OCI-LY7 (cell line): ENCODE data around the gene SLC25A42. TPM values are rescaled to one million over a fixed set of nuclear protein-coding genes. Genes with fewer than 3 reads are reported as not detected.
A peak's percentile ranks its signal among the peaks of the same experiment; 100 is the strongest.

Experiments
- BruUV-seq: library from RNA; stranded (reverse); fragments of 400-500 nt; replicated peaks from 2 replicates; lab custom pipeline; 2021; lab: Mats Ljungman, UMichigan
- CTCF ChIA-PET: fragments of 300-600 bp; sonication (Branson Sonifier 250); formaldehyde crosslinking; loops from one replicate; lab custom pipeline; 2022; ENCODE audit warnings: antibody characterized with exemption; ENCODE audit not compliant: unreplicated experiment; lab: Charles Lee
- POLR2A ChIA-PET: fragments of 300-600 bp; sonication (Branson Sonifier 250); formaldehyde crosslinking; loops from one replicate; lab custom pipeline; 2022; ENCODE audit warnings: antibody characterized with exemption; lab: Charles Lee
- DNase-seq: peaks from one replicate; pipeline ENCODE4 v3.0.0-alpha.2; 2015; ENCODE audit warnings: low spot score
- H2AFZ ChIP-seq: fragments of 200-600 bp; sonication (generic), shearing (Covaris generic); 2 replicates; pipeline ENCODE4 v1.6.1; 2014; ENCODE audit warnings: mild to moderate bottlenecking, antibody characterized with exemption, low read length, moderate library complexity
- H3K27ac ChIP-seq: fragments of 200-600 bp; sonication (generic); 2 replicates; pipeline ENCODE4 v1.5.1; 2014; ENCODE audit warnings: mixed run types, low read depth, mild to moderate bottlenecking, moderate library complexity, low read length, inconsistent platforms; ENCODE audit not compliant: poor library complexity, severe bottlenecking
- H3K36me3 ChIP-seq: fragments of 200-600 bp; sonication (generic); 2 replicates; pipeline ENCODE4 v1.6.1; 2014; ENCODE audit warnings: mild to moderate bottlenecking, antibody characterized with exemption, low read length, moderate library complexity, mixed read lengths; ENCODE audit not compliant: insufficient read depth
- H3K4me1 ChIP-seq: fragments of 200-600 bp; sonication (generic); 2 replicates; pipeline ENCODE4 v1.5.1; 2014; ENCODE audit warnings: mild to moderate bottlenecking, low read length; ENCODE audit not compliant: insufficient read depth, poor library complexity, severe bottlenecking
- H3K4me2 ChIP-seq: fragments of 200-600 bp; sonication (generic); 2 replicates; pipeline ENCODE4 v1.6.1; 2014; ENCODE audit warnings: mild to moderate bottlenecking, low read length
- H3K4me3 ChIP-seq: fragments of 200-600 bp; sonication (generic); 2 replicates; pipeline ENCODE4 v1.5.1; 2014; ENCODE audit warnings: mild to moderate bottlenecking, low read depth, low read length; ENCODE audit not compliant: poor library complexity, severe bottlenecking
- H3K79me2 ChIP-seq: fragments of 200-600 bp; sonication (generic); 2 replicates; pipeline ENCODE4 v1.6.1; 2016; ENCODE audit warnings: low read depth, mild to moderate bottlenecking, low read length, moderate library complexity, mixed read lengths; ENCODE audit not compliant: insufficient read depth
- H3K9me2 ChIP-seq: fragments of 200-600 bp; sonication (generic); 2 replicates; pipeline ENCODE4 v1.6.1; 2016; ENCODE audit warnings: mild to moderate bottlenecking, low read length, mixed read lengths; ENCODE audit not compliant: insufficient read depth
- H3K9me3 ChIP-seq: fragments of 200-600 bp; sonication (generic); 2 replicates; pipeline ENCODE4 v1.6.1; 2014; ENCODE audit warnings: mild to moderate bottlenecking, mixed run types, low read length, mixed read lengths
- H4K20me1 ChIP-seq: fragments of 200-600 bp; sonication (generic); 2 replicates; pipeline ENCODE4 v1.6.1; 2014; ENCODE audit warnings: mild to moderate bottlenecking, antibody characterized with exemption, low read length, moderate library complexity, mixed read lengths; ENCODE audit not compliant: insufficient read depth
- EZH2phosphoT487 ChIP-seq: fragments of 200-600 bp; sonication (generic); IDR thresholded peaks from 2 replicates; pipeline ENCODE4 v1.6.1; 2018; ENCODE audit warnings: low read depth, borderline replicate concordance, mild to moderate bottlenecking, mixed run types, antibody characterized with exemption, low read length, moderate library complexity, mixed read lengths
- intact Hi-C: fragments of 100-400 bp; cut with micrococcal nuclease; formaldehyde crosslinking; loops from one replicate; pipeline ENCODE4 v1.10.0; 2022; ENCODE audit not compliant: unreplicated experiment
- total RNA-seq, 2 experiments: library from RNA; depleted of rRNA in 1 of 2; stranded (reverse); fragments of >200 nt in 1 of 2; shearing (Covaris generic) in 1 of 2; gene quantifications; 2 replicates each; pipeline ENCODE4 v1.2.3, GENCODE V29; 2014 to 2022
- TF ChIP-seq, protein P1 (sequence below): fragments of 200-600 bp; sonication (generic); conservative IDR thresholded peaks from 2 replicates; pipeline ENCODE4 v1.5.1; 2014; ENCODE audit warnings: mild to moderate bottlenecking, antibody characterized with exemption, low read length, moderate library complexity, mixed read lengths

The SLC25A42 gene
- total RNA-seq, 2 experiments from 2014 or later, result 13.8 to 23.4 TPM

DNA sequence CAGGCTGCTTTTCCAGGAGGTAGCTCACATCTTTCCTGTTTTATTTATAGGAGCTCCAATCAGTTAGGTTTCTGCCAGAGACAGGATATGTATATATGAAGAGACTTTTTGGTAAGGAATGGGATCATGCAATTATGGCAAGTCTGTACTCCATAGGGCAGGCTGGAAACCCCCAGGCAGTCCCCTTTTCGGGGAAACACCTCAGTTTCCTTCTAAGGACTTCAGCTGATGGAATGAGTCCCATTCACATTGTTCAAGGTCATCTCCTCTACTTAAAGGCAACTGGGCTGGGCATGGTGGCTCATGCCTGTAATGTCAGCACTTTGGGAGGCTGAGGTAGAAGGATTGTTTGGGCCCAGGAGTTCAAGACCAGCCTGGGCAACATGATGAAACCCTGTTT lies 10.9 kb upstream of the SLC25A42 start:
- no peak overlapping the region for H3K4me3 ChIP-seq
- intact Hi-C loops, result loop anchor here (1.0 kb wide), 2 partner anchors 86 to 122 kb away; no protein-coding TSS in a partner anchor
- peaks cover 93% of the 10 kb centered on the region for H3K36me3 ChIP-seq

DNA sequence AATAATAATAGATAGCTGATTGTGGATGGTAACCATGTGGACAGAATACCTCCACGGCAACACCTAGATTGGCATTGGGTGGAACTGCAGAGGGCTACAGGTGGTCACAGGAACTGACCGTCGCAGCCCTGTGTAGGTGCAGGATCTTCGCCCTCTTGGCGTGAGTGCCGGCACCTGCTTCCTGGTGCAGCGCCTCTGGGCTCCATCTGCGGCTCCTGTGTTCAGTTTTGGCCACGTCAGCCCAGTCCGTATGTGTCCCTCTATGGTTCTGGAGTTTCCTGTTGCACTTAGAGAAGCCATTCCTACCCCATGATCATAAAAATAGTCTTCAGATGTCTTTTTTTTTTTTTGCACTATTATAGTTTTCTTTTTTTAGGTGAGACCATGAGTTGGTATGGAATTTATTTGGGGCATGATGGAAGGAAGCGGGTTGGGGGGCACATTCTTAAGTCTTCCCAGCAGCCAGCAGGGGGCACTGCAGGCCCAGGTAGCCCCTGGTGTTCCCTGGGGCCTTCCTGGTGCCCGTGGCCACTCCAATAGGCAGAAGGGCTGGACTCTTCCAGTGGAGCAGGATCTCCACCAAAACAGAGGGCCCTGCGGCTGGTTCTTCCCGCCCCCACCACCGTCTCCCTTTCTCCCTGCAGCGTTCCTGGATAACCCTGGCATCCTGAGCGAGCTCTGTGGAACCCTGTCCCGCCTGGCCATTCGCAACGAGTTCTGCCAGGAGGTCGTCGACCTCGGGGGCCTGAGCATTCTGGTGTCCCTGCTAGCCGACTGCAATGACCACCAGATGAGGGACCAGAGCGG lies 10.1 kb upstream of the SLC25A42 start:
- BruUV-seq, result no TSS peak
- intact Hi-C loops, result loop anchor here (1.0 kb wide), 2 partner anchors 86 to 122 kb away; no protein-coding TSS in a partner anchor
- H3K36me3 ChIP-seq, result peaks cover 94% of the 10 kb centered on the region

More for the DNA sequence above, 10.9 kb upstream of the SLC25A42 start:
- POLR2A ChIA-PET, result interaction anchor here (0.6 kb wide), 1 partner anchor 105 kb away, joined by 3 read pairs; no protein-coding TSS in a partner anchor
- no peaks in the 10 kb centered on the region for H3K9me2 ChIP-seq
- no TSS peak for BruUV-seq
- no peak for DNase-seq
- no peaks in the 10 kb centered on the region for H3K9me3 ChIP-seq
- no peak overlapping the region for H3K4me2 ChIP-seq
- TF ChIP-seq EZH2phosphoT487, result no peak
- TF ChIP-seq, protein P1, sequence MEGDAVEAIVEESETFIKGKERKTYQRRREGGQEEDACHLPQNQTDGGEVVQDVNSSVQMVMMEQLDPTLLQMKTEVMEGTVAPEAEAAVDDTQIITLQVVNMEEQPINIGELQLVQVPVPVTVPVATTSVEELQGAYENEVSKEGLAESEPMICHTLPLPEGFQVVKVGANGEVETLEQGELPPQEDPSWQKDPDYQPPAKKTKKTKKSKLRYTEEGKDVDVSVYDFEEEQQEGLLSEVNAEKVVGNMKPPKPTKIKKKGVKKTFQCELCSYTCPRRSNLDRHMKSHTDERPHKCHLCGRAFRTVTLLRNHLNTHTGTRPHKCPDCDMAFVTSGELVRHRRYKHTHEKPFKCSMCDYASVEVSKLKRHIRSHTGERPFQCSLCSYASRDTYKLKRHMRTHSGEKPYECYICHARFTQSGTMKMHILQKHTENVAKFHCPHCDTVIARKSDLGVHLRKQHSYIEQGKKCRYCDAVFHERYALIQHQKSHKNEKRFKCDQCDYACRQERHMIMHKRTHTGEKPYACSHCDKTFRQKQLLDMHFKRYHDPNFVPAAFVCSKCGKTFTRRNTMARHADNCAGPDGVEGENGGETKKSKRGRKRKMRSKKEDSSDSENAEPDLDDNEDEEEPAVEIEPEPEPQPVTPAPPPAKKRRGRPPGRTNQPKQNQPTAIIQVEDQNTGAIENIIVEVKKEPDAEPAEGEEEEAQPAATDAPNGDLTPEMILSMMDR, result no peak
- H3K27ac ChIP-seq, result no peak overlapping the region
- CTCF ChIA-PET, result no interaction called here
- no peaks in the 10 kb centered on the region for H3K4me1 ChIP-seq
- H4K20me1 ChIP-seq, result no peaks in the 10 kb centered on the region
- H3K79me2 ChIP-seq, result no peaks in the 10 kb centered on the region
- no peak overlapping the region for H2AFZ ChIP-seq

More for the DNA sequence above, 10.1 kb upstream of the SLC25A42 start:
- Histone ChIP-seq H3K9me2 (no peaks in the 10 kb centered on the region), H3K9me3 (no peaks in the 10 kb centered on the region), H3K27ac (no peak overlapping the region), H4K20me1 (no peaks in the 10 kb centered on the region), H3K79me2 (no peaks in the 10 kb centered on the region), H3K4me2 (no peak overlapping the region), H2AFZ (no peak overlapping the region), H3K4me3 (no peak overlapping the region), H3K4me1 (no peaks in the 10 kb centered on the region)
- peak; percentile 69 for DNase-seq
- no peak for TF ChIP-seq EZH2phosphoT487
- TF ChIP-seq, protein P1, result peak; percentile 87
- ChIA-PET CTCF (no interaction called here), POLR2A (no interaction called here)
